ENCODE measurements around the gene SRL.

The SRL gene

DNA sequence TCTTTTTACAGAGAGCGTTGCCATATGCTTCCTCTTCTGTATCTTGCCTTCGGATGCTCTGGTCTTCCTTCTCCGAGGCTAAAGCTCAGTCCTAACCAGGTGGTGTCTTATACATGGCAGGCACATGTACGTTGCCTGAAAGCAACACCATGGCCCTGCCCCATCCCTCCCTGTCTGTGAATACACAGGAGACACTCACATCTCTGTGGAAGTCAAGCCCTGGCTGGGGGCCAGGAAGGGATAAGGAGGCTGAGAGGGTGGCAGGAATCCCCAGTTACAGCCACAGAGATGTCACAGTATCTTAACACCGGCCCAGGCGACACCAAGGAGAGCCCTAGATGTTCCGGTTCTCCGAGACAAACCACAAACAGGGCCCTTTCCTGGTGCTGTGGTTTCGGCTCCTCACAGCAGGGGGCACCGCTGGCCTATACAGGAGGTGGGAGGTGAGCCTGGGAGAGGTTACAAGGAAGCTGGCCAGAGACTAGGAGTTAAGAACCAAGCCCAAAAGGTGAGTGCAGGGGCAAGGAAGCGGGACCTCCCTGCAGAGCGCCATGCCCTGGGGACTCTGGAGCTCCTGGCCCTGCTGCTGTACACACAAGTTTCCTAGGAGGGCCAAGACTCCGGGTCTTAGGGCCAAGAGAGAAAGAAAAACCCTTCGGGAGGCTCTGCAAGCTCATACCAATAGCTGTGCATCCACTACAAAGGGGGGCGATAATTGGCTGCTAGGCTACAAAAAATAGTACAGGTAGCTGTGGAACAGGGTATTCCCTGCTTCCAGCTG lies 41.7 kb downstream of the SRL start:
- peak; percentile 2 to 26 for DNase-seq

DNA sequence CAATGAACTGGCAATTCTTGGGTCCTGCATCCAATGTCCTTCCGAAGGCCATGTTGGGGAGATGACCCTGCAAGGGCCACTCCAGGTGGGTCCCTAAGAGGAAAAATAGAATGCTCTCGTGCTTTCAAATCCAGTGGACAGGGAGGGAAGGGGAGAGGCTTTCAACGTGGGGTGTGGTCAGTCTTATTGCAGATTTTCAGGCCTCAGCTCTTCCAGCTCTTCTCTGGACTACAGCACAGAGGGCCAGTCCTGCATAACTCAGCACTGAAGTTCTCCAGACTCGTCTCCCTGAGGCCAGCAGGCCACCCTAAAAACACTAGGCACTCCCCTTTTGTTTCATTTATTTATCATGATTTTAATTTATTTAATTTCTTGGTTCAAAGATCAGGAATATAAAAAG lies 43.1 kb downstream of the SRL start:
- no peak for DNase-seq

DNA sequence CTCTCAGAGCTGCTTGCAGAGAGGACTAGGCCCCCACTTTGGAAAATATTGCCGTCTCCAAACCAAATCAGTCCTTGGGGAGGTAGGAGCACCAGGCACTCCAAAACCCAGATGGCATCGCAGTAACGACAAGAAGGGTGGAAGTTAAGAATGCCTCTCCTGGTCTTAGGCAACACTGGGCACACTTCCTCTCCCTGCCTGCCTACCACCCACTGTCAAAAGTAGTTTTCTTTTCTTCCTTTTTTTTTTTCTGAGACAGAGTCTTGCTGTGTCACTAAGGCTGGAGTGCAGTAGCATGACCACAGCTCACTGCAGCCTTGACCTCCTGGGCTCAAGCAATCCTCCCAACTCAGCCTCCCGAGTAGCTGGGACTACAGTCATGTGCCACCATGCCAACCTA lies 47.2 kb downstream of the SRL start:
- DNase-seq = no peak

DNA sequence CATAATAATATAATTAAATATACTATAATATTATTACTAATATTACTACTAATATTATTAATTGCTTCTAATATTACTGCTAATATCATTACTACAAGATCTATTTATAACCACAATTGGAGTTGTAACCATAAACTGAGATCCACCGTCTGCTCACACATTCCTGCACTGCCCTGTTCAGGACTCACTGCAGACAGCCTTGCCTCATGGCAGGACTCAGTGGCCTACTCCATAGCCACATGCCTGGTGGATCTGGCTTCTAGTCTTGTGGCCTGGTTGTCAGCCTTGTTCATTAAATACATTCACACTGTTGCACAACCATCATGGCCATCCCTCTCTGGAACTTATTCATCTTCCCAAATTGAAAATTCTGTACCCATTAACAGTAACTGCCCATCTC lies 48.0 kb downstream of the SRL start:
- no peak for DNase-seq

DNA sequence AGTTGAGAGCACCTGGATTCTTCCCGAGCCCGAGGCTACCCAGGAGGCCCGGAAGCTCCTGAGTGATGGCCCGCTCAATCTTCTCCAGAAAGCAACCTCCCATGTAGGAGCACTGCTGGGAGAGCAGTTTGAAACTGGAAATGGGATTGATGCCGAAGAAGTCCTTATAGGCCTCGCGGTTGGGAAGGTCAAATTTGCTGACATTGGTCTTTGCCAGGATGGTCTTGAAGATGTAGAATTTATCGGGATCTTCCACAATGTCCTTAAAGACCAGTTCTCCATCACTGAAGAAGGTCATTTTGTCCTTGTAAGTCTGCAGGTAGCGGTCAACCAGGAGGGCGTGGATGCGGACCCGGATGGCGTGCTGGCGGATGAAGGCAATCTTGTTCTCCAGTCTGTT lies 49.7 kb downstream of the SRL start:
- no peak for DNase-seq

DNA sequence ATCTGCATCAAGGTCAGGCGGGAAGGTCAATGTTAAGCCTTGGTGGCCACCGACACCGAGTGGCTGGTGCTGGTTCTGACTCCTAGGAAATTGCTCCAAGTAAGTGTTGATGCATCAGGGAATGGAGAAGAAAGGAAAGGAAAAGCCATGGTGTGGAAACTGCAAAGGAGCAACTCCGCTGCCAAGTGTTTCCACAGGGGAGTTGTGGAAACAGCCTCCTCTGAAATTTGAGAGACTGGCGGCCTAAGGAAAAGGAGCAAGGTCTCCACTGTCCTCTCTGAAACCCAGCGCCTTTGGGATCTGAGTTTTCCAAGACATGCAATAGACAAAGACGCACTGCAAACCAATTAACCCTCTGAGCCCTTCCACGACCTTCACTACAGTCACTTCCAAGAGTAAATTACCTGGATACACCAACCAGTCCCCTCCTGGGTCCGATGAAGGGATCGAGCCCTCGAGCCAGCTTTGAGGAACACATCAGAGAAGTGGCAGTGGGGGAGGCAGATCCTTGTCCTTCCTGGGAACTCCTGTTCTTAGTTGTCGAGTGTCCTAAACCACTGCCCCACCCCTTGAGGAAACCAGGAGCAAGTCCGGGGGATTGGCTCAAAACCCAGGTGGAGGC lies 51.1 kb downstream of the SRL start:
- no peak for DNase-seq

DNA sequence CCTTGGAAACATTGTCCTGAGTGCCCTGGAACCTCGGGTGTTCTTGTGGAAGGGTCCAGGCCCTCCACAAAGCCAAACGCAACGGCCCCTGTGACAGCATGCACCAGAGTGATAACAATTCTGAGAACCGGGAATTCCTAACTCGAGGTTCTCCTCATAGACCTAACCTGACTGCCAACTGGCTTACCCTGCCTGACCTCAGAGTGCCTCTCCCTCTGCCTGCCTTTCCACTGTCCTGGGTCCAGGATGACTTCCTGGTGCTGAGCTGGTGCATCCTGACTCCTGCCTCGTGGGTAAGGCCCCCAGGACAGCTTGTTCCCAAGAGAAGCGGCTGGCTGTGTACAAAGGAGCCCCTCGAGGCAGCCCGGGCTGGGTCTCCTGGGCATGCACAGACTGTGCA lies 51.8 kb downstream of the SRL start:
- DNase-seq = no peak

DNA sequence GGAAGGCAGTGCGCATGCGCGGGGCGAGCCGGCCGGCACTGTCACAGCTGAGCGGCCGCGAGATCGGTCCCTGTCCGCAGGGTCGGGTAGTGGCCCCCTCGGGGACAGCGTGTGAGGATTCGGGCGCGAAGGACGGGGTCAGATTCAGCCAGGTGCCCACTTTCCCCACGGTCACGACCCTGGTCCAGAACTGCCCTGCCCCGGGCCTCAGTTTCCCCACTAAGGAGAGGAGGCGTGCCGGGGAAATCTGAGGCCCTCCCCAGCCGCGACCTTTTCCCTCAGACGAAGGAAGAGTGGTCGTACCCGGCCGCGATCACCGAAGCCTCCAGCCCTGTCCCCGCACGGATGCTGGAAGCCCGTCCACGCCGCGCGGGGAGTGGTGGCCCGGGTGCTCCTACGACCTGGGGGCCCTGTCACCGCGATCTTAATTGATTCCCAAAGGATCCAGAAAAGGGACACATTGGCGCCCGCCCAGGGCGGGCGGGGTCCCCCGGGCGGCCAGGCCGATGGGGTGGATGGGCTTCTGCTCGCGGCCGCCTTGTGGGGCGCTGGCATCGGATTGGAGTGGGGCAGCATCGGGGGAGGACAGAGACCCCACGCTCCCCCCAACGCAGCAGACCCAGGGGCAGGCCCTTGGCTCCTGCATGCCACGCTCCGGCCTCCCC lies 57.7 kb downstream of the SRL start:
- DNase-seq = no peak

DNA sequence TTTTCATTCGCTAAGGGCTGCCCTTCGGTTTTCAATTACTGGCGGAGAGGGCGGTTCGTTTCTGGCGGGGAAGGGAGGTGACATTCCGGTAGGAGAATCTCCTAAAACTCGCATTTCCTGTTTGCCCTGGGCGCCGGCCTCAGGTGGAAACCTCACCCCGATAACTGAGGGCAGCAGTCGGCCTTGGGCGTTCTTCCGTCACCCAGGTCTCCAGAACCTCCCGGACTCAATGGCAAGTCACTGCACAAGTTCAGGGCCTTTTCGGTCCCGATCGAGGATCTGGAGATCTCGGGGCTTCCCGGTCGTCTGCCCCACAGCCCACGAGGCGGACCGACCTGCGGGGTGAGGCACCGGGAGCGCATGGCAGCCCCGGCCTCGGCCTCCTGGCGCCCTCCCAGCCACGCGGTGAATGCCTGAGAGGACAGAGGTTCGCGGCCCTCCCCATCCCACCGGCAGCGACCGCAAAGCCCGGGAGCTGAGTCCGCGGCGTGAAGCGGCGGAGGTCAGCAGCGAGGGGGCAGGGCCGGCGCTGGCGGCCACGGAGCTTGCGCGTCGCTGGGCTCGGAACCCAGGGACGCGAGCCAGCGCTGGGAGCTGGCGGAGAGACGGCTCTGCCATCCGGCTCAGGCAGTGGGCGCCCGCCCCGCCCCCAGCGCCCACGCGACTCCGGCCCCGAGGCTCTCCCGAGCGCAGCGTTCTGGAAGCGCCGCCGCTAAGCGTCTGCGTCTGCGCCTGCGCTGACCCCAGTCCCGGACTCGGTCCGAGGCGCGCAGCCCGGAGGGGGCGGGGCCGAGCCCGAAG lies 58.4 kb downstream of the SRL start:
- peak; percentile 61 to 69 for DNase-seq

DNA sequence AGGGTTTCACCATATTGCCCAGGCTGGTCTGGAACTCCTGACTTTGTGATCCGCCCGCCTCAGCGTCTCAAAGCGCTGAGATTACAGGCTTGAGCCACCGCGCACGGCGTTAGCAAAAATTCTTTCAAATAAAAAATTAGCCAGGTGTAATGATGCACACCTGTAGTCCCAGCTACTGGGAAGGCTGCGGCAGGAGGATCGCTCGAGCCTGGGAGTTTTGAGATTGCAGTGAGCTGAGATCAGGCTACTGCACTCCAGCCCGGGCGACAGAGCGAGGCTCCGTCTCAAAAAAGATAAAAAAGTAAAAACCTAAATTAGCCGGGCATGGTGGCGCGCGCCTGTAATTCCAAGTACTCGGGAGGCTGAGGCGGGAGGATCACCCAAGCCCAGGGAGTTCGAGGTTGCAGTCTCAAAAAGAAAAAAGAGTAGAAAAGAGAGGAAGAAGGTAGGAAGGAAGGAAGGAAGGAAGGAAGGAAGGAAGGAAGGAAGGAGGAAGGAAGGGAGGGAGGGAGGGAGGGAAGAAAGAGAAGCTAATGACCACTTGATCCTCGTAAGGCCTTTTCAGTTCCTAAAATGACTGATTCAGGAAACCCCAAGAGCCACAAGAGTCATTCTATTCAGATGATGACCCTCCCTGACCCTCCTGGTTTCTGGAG lies 59.2 kb downstream of the SRL start:
- no peak for DNase-seq

DNA sequence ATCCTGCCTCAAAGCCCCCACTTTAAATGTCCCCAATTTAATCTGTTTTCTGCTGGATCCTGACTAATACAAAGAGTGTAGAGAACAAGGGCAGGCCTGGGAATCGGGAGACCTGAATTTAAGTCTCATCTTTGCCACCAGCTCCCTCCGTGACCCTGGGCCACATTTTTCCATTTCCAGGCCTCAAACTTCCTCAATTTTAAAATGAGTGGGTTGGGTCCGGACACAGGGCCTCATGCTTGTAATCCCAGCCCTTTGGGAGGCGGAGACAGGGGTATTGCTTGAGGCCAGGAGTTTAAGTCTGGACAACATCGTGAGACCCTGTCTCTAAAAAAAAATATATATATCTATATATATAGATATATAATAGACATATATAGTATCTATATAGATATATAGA lies 61.4 kb downstream of the SRL start:
- no peak for DNase-seq

DNA sequence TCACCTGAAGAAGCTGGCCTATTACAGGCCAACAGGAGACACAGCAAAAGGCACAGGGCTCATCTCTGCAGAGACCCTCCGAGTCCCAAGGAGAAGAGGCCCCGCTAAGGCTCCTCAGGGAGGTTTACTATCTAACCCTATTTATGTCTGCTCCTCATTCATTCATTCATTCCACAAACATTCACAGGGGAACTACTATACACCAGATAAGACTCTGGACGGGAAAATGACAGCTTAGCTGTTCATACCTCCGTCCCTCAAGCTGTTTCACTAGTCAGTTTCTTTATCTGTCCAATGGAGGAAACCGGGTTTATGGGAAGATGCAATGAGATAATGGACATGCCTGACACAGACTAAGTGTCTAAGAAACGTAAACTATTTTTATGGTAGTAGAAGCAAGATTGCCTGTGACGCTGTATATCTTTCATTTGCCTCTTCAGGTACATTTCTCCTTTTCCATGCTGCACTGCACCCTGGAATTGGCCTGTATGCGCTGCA lies 62.1 kb downstream of the SRL start:
- DNase-seq = no peak

DNA sequence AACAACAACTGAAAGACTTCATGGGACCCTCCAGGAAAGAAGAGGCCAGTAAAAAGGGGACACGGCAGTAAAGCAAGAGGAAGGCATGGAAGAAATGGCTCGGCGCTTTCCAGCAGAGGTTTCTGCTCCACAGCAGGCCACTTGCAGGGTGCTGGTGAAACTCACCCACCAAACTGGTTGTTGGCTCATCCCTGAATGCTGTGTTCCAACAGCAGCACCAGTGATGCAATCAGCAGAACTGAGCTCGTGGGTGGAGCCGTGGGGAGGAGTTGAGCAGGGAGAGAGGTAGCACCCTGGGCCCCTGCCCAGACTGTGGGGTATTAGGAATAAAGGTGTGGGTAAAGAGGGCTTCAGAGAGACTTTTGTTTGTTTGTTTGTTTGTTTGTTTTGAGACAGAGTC lies 62.9 kb downstream of the SRL start:
- DNase-seq = no peak

DNA sequence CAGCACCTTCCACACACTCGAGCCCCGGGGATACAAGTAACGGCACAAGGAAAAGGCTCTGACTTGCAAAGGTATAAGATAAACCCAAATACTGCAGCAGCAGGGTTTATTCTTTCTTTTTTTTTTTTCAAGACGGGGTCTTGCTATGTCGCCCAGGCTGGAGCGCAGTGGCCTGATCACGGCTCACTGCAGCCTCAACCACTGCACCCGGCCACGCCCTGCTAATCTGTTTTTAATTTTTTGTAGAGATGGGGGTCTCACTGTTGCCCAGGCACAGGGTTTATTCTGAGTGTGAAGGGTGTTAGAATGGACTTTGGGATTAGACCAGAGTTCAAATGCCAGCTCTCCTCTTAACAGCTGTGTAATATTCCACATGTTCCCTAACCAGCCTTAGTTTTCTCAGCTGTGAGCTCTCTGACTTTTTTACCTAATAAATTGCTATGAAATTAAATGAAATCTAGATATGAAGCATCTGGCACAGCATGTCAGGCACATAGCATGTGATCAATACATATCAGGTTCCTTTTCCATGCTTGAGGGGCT lies 63.3 kb downstream of the SRL start:
- no peak for DNase-seq

DNA sequence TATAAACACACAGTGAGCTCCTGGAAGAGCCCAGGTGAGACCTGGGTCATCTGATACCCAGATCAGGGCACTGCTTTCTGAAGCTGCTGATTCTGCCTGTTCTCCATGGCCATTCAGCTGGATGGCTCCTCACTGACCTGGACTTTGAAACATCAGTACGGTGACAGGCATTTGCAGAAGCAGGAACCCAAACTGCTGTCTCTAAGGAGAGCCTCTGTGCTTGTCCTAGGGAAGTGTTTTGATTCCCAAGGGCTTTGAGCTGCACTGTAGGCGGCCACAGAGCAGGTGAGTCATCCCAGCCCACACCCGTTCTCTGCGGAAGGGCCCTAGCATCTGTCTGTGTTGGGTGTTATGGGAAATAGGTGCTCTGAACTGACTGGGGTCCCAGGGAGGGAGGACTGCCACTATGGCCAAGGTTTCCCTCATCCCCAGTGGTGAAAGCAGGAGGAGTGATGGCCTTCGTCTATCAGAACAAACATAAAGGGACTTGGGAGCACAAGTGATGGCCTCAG lies 64.9 kb downstream of the SRL start:
- DNase-seq = no peak

DNA sequence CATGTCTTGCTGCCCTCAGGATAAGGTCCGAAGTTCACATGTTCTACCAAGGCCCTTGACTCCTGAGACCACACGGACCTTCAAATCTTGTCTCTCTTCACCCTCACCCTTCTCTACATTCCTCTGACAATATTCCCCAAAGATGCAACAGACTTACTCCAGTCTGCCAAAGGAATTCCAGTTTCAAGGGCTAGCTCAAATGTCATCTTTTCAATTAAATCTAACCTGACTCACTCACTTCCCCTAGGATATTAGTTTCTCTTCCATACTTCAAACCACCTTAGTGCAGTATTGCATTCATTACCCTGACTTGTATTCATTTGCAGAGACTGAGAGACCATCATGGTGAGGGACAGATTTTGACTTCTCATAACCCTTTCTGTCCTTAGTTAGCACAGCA lies 66.0 kb downstream of the SRL start:
- DNase-seq = no peak

DNA sequence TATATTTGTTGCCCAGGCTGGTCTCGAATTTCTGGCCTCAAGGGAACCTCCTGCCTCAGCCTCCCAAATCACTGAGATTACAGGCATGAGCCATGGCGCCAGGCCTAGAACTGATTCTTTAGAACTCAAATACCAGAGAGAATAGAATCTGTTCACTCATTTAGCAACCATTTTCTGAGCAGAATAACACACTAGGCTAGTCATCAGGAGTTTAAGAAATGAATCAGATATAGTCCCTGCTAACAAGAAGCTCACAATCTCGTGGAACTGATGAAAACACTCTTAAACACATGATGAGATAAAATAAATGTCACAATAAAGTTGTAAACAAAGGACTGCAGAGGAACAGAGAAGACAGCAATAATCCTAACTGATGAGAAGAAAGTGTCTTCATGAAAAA lies 69.8 kb downstream of the SRL start:
- no peak for DNase-seq

DNA sequence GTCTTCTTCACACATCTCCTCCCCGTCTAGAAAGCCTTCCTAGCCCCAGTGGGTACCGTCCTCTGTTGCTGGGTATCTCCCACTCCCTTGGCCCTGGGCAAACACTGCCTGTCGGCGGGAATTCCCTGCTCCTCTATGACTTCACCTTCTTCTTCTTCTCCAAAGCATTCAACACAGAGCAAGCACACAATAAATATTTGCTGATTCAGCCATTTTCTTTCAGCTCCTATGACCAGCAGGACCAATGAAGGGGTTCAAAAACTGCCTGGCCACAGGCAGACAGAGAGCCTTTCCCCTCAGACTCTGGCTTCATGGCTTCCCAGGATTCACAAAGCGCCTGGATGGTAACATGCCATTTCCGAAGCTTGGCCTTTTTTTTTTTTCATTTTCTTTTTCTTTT lies 72.5 kb downstream of the SRL start:
- DNase-seq = no peak

DNA sequence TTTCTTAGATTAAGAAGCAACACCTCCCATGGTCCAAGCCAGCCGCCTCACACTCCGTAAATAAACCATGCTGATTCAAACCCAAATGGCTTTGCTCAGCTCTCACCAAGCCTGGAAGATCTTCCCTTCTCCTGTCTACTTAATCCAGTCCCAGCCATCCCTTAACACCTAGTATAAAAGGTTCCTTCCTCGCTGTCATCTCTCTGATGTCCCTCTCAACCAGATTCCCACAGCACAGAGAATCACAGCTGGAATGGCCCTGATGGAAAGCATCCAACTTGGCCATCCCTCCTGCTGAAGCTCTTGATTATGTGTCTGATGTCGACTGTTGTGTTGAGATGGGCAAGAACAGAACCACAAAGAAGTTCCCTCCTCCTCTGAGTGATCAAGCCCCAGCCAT lies 75.1 kb downstream of the SRL start:
- no peak for DNase-seq

DNA sequence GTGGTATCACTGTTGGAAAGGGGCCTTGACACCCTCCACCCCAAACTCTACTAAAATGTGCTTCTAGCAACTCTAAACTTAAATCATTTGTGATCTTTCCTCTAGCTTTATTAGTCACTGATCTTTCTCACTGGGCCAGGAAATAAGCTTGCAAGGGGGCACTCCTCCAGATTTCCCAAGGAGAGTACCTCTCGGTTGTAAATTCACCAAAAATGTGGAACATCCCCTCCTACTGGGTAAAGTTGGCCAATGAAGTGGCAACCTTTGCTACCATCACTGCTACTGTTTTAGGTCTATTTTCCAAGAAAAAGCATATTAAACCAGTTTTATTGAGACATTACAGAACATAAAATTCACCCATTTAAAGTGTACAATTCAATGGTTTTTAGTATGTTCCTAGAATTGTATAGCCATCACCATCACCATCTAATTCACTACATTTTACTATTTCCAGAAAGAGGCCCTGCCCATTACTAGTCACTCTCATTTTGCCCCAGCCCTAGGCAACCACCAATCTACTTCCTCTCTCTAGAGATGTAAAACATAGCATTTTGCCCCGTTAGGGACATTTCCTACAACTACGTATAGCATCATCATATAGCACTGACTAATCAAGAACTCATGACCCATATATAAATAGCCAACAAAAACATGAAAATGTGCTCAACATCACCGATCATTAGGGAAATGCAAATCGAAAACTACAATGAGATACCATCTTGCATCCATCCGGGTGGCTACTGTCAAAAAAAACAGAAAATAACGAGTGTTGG lies 81.0 kb downstream of the SRL start:
- no peak for DNase-seq

DNA sequence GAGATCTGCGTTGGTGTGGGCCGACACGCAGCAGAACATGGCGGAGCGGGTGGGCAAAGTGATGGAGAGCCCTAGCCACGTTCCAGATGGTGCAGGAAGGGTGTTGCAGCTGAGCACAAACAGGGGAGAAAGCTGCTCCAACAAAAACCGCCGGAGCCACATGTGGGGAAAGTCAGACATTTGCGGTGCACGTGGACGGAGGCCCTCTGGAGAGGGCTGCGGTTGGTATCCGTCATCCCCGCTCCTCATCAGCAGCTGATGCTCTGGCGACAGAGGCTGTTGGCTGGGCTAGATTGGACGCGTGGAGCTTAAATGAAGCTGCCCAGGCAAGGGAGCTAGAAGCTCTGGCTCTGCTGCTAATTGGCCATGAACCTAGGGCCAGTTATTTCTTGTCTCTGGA lies 82.2 kb downstream of the SRL start:
- DNase-seq = no peak

Measured in NCI-H187 (cell line).